Right forelimb (tissue), 1 donor: ENCODE measurements around the gene LCP2.

ENCODE experiments used
- DNase-seq: peaks from one replicate; pipeline ENCODE4 v3.0.0-alpha.2; 2018

LCP2 gene

DNA sequence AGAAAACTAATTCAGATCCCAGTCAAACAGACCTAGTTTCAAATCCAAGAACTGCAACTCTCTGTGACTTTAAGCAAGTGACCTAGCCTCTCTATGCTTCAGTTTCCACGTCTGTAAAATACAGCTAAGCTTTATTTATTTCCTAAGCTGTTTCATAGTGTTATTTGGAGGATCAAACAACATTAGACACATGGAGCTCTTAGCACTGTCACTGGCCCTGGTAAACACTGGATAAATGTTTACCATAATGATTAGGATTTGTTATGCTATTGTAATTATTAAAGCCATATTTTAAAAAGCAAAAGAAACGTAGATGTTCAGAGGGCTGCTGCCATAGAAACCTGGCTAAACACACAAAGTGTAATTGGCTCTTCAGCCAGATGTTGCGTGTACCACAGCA is 91.4 kb downstream of the LCP2 start:
- no peak for DNase-seq

DNA sequence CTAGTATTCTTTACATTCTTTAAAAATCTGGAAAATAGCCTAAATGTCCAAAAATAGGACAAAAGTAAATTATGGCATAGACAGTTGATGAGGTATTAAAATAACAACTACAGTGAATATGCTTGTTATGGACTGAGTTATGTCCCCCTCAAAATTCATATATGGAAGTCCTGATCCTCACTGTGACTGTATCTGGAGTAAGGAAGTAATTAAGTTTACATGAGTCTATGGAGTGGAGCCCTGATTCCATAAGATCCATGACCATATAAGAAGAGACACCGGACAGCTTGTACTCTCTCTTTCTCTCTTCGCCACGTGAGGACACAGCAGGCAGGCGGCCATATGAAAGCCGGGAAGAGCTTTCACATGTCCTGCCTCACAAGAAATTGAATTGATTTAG is 93.4 kb downstream of the LCP2 start:
- no peak for DNase-seq

DNA sequence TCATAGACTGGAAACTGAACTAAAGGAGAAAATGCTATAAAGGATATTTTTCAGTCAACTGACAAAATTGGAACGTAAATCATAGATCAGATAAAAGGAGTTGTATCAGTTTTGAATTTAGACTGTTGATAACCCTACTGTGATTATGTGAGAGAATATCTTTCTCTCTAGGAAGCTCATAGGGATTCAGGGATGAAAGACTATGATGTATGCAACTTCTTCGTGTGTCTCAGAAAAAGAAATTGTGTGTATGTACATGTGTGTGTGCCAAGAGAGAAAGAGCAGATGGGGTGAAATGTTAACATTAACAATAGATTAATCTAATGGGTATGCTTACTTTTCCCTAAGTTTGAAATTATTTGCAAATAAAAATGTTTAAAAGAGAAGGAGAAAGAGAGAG is 95.5 kb downstream of the LCP2 start:
- no peak for DNase-seq

DNA sequence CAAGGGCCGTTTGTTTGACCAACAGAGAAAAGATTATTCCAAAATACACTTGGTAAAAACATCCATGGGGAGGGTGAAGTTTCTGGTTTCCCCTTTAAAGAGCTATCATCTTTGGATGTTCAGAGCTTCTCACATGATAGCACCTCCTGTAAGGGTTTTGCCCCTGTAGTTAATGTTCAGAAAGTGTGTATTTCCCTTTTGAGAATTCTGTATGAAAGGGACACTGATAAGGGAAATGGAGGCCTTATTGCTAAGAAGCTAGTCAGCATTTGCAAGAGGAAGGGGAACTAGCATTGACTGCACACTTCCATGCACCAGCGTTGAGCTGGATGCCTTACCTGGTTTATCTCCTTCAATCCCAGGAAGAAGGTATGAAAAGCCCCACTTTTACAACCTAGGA is 96.3 kb downstream of the LCP2 start:
- DNase-seq: no peak

DNA sequence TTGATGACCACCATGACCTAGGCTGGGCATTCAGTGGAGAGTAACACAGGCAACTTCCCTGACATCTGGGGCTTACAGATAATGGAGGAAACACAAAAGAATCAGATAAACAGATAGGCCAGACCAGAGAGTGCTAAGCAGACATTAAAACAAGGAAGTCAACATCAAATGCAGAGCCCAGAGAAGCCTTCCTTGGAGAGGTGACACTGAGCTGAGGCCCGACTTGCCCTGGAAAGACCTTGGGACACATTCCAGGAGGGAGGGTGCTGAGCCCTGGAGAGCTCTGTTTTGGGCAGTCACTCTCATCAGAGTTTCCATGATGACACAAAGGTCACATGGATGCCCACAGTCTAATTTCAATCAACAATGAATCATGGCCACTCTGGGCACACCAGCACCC is 96.7 kb downstream of the LCP2 start:
- DNase-seq: no peak
